Heart left ventricle (tissue), 16 donors: Measurements from ENCODE around the gene SUMO3. TPM values are rescaled to one million over a fixed set of nuclear protein-coding genes. Genes with fewer than 3 reads are reported as not detected.

Source experiments
- ATAC-seq, 4 donors: fragments of 200-7000 bp; cut with Tn5 transposase; one replicate each; pipeline ENCODE4 v1.9.1; 2020 to 2022; ENCODE audit warnings: moderate library complexity in 4 of 4, mild to moderate bottlenecking in 3 of 4, moderate number of reproducible peaks in 1 of 4
- DNase-seq, 5 donors: peaks; one replicate each; pipeline ENCODE4 v3.0.0-alpha.2; 2020
- H3K27ac ChIP-seq, 12 donors: fragments of 200-600 bp; sonication (generic) in 4 of 12; one replicate each; pipeline versions ENCODE4 v1.5.0 to v1.8.0; 2016 to 2022; ENCODE audit warnings: mild to moderate bottlenecking in 2 of 12
- H3K27me3 ChIP-seq, 9 donors: fragments of 200-600 bp; sonication (generic) in 2 of 9; one replicate each; pipeline versions ENCODE4 v1.5.1 to v1.8.0; 2016 to 2022; ENCODE audit warnings: mild to moderate bottlenecking in 3 of 9
- H3K36me3 ChIP-seq, 9 donors: fragments of 200-600 bp; sonication (generic) in 2 of 9; one replicate each; pipeline versions ENCODE4 v1.5.0 to v1.8.0; 2018 to 2022; ENCODE audit warnings: mild to moderate bottlenecking in 2 of 9
- H3K4me1 ChIP-seq, 12 donors: fragments of 200-600 bp; sonication (generic) in 4 of 12; one replicate each; pipeline versions ENCODE4 v1.5.0 to v1.8.0; 2016 to 2022; ENCODE audit warnings: mild to moderate bottlenecking in 3 of 12
- H3K4me3 ChIP-seq, 12 donors: fragments of 200-600 bp; sonication (generic) in 4 of 12; one replicate each; pipeline versions ENCODE4 v1.5.0 to v1.8.0; 2017 to 2022; ENCODE audit warnings: mild to moderate bottlenecking in 9 of 12, moderate library complexity in 4 of 12
- H3K9me3 ChIP-seq, 12 donors: fragments of 200-600 bp; sonication (generic) in 4 of 12; one replicate each; pipeline versions ENCODE4 v1.5.0 to v1.8.0; 2016 to 2022; ENCODE audit warnings: mild to moderate bottlenecking in 1 of 12
- CTCF ChIP-seq, 12 donors: fragments of 200-600 bp; sonication (generic) in 4 of 12; IDR thresholded peaks; one replicate each; pipeline versions ENCODE4 v1.5.0 to v1.8.0; 2018 to 2022; ENCODE audit warnings: antibody characterized with exemption in 12 of 12, mild to moderate bottlenecking in 5 of 12
- POLR2A ChIP-seq, 2 donors: fragments of 450-650 bp; IDR thresholded peaks; one replicate each; pipeline ENCODE4 v1.6.1; 2017; ENCODE audit warnings: antibody characterized with exemption in 2 of 2, mild to moderate bottlenecking in 2 of 2, moderate library complexity in 2 of 2
- WGBS, 4 donors: extraction: QIAGEN DNeasy Blood & Tissue Kit in 2 of 4; methylation state at CpG; one replicate each; pipeline versions ENCODE4 v1.1.5 to v1.1.7; 2013 to 2018; 5-methylcytosine and 5-hydroxymethylcytosine counted together
- intact Hi-C, 10 donors: fragments of 100-400 bp; cut with DNase I; formaldehyde crosslinking; loops; one replicate each; pipeline versions ENCODE4 v1.11.1 to v1.14.2; 2022
- polyA plus RNA-seq, 2 donors: library from polyadenylated mRNA; stranded (reverse); fragments of 200-250 nt; gene quantifications; one replicate each; pipeline ENCODE4 v1.2.3, GENCODE V29; 2013
- total RNA-seq, 9 donors: library from RNA; depleted of rRNA in 2 of 9; stranded (reverse); fragments of >200 nt in 2 of 9; fragmentation: NEBNext Ultra II Directional in 3 of 9; extraction: Animal tissue kit (Norgen Biotek cat#: 25700) in 3 of 9; gene quantifications; one replicate each; pipeline versions ENCODE4 v1.1.0 to v1.2.4, GENCODE V29; 2016 to 2023
- donor health status: ischemic (EF 13 %, LVEDD 7.1; RV severe dilation, severe dysfunction).
- donor health status: healthy with polysubstance abuse.
- donor health status: DM: no; HTN: yes; CAD: no.
- donor health status: DM: no; HTN: no; CAD: no.
- donor health status: ischemic (EF 25% LVEDD 6.9; RV normal size, moderate dysfunction).
- donor health status: ischemic (EF 25% LVEDD 5.7; RV mildly dilated, moderate dysfunction).
- donor health status: healthy.
- donor health status: DM: yes; HTN: yes; CAD: no.
- donor health status: ischemic (EF 35%, LVEDD 5.7; RV mildly dilated, moderate dysfunction).
- donor health status: nonischemic (EF 11% LVEDD 7.7; RV severe dilation, severe dysfunction).
- donor health status: DM: yes; HTN: yes; CAD: no.
- donor health status: PGD.
- donor health status: ischemic (EF 29% LVEDD 5.4; RV normal size, mild dysfunction).
- donor health status: nonischemic (EF 23%, LVEDD 6.1; RV moderate dilation, normal function).

Gene SUMO3
- total and polyA plus RNA-seq, 11 donors = 22.0 to 108 (median 78.1) TPM

- Histone ChIP-seq H3K4me3 (no peak overlapping the region), H3K4me1 (peaks cover 0 to 2% (median 0%) of the 10 kb centered on the region in 12 donors), H3K27ac (no peak overlapping the region), H3K36me3 (no peaks in the 10 kb centered on the region), H3K9me3 (peaks cover 0 to 14% (median 0%) of the 10 kb centered on the region in 12 donors), H3K27me3 (no peaks in the 10 kb centered on the region)
- DNase-seq = no peak
- ATAC-seq = no peak
- intact Hi-C loops = no loop called here
- WGBS, 4 donors = 93 to 98% (median 94%) methylated on average over 6 of the region's 6 CpGs
- TF ChIP-seq CTCF (IDR thresholded peaks at IDR 0.05) (no peak), POLR2A (IDR thresholded peaks at IDR 0.05) (no peak)
Observed at GRCh38 chr21:44757731-44758130, 60.1 kb downstream of the SUMO3 start.

DNA sequence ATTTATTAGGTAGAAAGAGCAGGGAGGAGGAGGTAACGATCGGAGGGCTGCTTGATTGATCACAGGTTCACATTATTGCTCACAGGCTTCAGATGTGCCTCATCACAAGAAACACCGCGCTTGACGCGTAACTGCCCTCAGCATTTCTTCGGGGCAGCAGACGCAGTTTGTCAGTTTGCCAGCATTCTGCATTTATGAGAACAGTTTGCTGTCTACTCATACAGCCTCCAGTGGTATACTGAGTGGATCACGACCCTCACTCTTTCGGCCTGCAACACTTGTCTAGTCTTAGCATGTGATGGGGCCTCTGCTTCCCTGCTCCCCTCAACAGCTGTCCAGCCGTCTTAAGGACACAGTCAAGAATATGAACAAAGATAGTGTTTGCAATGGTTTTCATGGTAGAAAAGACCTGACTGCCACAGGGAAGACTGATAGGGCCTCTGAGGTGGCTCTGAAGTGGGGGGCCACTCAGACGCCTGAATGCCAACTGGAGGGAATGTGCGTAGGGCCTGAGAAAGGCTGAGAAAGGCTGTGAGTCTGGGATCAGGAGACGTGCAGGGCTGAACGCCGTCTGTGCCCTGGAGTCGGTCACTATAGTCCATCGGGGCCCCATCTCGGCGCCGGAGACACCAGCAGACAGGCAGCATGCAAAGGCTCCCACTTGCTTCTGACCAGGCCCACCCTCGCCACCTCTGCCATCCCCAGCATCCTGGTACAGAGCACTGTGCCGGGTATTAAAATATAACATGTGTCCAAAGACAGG, 61.3 kb downstream of the SUMO3 start:
- peaks cover 0 to 3% (median 0%) of the 10 kb centered on the region in 12 donors for H3K4me1 ChIP-seq
- H3K27ac ChIP-seq = no peak overlapping the region
- H3K9me3 ChIP-seq = peaks cover 0 to 14% (median 0%) of the 10 kb centered on the region in 12 donors
- no peak for ATAC-seq
- 89 to 96% (median 94%) methylated on average over 23 of the region's 23 CpGs for WGBS, 4 donors
- DNase-seq = no peak
- no peaks in the 10 kb centered on the region for H3K27me3 ChIP-seq
- intact Hi-C loops = no loop called here
- H3K36me3 ChIP-seq = no peaks in the 10 kb centered on the region
- TF ChIP-seq CTCF (IDR thresholded peaks at IDR 0.05) (no peak), POLR2A (IDR thresholded peaks at IDR 0.05) (no peak)
- H3K4me3 ChIP-seq = no peak overlapping the region

Other genes with a start within 250 kb of the SUMO3 start
- gene KRTAP10-4, start 244.3 kb downstream of the SUMO3 start, total RNA-seq = not detected
- not detected for gene KRTAP10-4, start 244.3 kb downstream of the SUMO3 start, polyA plus RNA-seq
- gene KRTAP10-5, start 237.5 kb downstream of the SUMO3 start, total RNA-seq = not detected
- not detected for gene KRTAP10-5, start 237.5 kb downstream of the SUMO3 start, polyA plus RNA-seq
- not detected for gene KRTAP10-6, start 225.6 kb downstream of the SUMO3 start, total RNA-seq
- gene KRTAP10-6, start 225.6 kb downstream of the SUMO3 start, polyA plus RNA-seq = not detected
- not detected for gene KRTAP10-7, start 217.5 kb downstream of the SUMO3 start, total RNA-seq
- not detected for gene KRTAP10-7, start 217.5 kb downstream of the SUMO3 start, polyA plus RNA-seq
- gene KRTAP10-8, start 206.0 kb downstream of the SUMO3 start, total RNA-seq = not detected
- not detected for gene KRTAP10-8, start 206.0 kb downstream of the SUMO3 start, polyA plus RNA-seq
- gene KRTAP10-9, start 191.0 kb downstream of the SUMO3 start, total RNA-seq = not detected
- not detected for gene KRTAP10-9, start 191.0 kb downstream of the SUMO3 start, polyA plus RNA-seq
- not detected for gene KRTAP10-10, start 180.7 kb downstream of the SUMO3 start, total RNA-seq
- gene KRTAP10-10, start 180.7 kb downstream of the SUMO3 start, polyA plus RNA-seq = not detected
- not detected for gene KRTAP10-11, start 171.6 kb downstream of the SUMO3 start, total RNA-seq
- gene KRTAP10-11, start 171.6 kb downstream of the SUMO3 start, polyA plus RNA-seq = not detected
- gene KRTAP12-4, start 163.4 kb downstream of the SUMO3 start, total RNA-seq = not detected
- gene KRTAP12-4, start 163.4 kb downstream of the SUMO3 start, polyA plus RNA-seq = not detected
- gene KRTAP12-3, start 160.1 kb downstream of the SUMO3 start, total RNA-seq = not detected
- not detected for gene KRTAP12-3, start 160.1 kb downstream of the SUMO3 start, polyA plus RNA-seq
- not detected for gene KRTAP12-2, start 151.1 kb downstream of the SUMO3 start, total RNA-seq
- gene KRTAP12-2, start 151.1 kb downstream of the SUMO3 start, polyA plus RNA-seq = not detected
- not detected for gene KRTAP12-1, start 135.9 kb downstream of the SUMO3 start, total RNA-seq
- not detected for gene KRTAP12-1, start 135.9 kb downstream of the SUMO3 start, polyA plus RNA-seq
- gene KRTAP10-12, start 120.9 kb downstream of the SUMO3 start, total RNA-seq = not detected
- not detected for gene KRTAP10-12, start 120.9 kb downstream of the SUMO3 start, polyA plus RNA-seq
- 1 to 10 TPM in 3 of 9 donors, under 1 TPM in 4, not detected in 2; 0.07 to 2.5 (median 0.71) TPM for gene TSPEAR, start 106.5 kb downstream of the SUMO3 start, total RNA-seq
- gene TSPEAR, start 106.5 kb downstream of the SUMO3 start, polyA plus RNA-seq = 1 to 10 TPM in 1 of 2 donors, under 1 TPM in 1; 0.01 to 2.6 TPM
- 10 to 100 TPM; 57.4 to 84.4 (median 71.4) TPM for gene UBE2G2, start 16.2 kb downstream of the SUMO3 start, total RNA-seq
- 10 to 100 TPM; 44.3 to 60.0 TPM for gene UBE2G2, start 16.2 kb downstream of the SUMO3 start, polyA plus RNA-seq
- 100 to 1,000 TPM; 134 to 319 (median 172) TPM for gene PTTG1IP, start 55.6 kb upstream of the SUMO3 start, total RNA-seq
- gene PTTG1IP, start 55.6 kb upstream of the SUMO3 start, polyA plus RNA-seq = 100 to 1,000 TPM; 126 to 253 TPM
- gene ITGB2, start 102.8 kb upstream of the SUMO3 start, total RNA-seq = 100 to 1,000 TPM in 2 of 9 donors, 10 to 100 TPM in 5, 1 to 10 TPM in 2; 7.4 to 253 (median 27.7) TPM
- 10 to 100 TPM in 1 of 2 donors, 1 to 10 TPM in 1; 6.1 to 12.3 TPM for gene ITGB2, start 102.8 kb upstream of the SUMO3 start, polyA plus RNA-seq
- gene SLX9, start 122.0 kb upstream of the SUMO3 start, total RNA-seq = 10 to 100 TPM; 38.5 to 53.1 (median 47.1) TPM
- 10 to 100 TPM; 63.8 to 77.8 TPM for gene SLX9, start 122.0 kb upstream of the SUMO3 start, polyA plus RNA-seq